ENCODE results near the gene NOLC1. TPM values are rescaled to one million over a fixed set of nuclear protein-coding genes. Genes with fewer than 3 reads are reported as not detected.

The NOLC1 gene
- total and polyA plus RNA-seq, 2 of the 13 experiments (the other 11 are each of a cell fraction or from before 2014, with no cell fraction given) = 50.6 to 81.0 TPM

DNA sequence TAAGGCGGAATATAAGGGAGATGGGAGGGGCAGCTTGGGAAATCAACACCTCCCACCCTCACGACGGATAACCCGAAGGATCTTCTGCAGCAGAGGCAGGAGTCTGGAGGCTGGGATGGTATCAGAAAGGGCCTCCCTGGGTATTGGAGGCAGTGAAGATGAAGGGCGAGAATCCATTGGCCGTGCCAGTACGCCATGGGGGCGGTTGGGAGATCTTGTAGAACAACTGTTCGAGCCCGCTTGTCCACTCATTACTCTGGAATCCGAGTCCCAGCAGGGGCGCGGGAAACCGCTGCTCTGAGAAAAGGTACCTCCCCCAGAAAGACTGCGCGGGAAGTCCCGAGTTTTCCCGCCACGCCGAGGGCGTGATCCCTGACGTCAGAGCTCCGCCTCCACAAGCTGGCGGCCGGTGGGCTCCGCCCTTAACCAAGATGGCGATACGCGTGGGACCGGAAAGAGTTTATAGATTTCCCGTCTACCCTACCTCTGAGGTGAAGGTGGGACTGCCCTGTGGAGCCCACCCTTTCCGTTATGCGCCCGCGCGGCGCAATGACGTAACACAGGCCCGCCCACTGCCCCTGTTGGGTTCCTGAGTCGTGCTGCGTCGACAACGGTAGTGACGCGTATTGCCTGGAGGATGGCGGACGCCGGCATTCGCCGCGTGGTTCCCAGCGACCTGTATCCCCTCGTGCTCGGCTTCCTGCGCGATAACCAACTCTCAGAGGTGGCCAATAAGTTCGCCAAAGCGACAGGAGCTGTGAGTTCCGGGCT lies at the start of gene NOLC1 (continued):
- TF ChIP-seq, protein P1, sequence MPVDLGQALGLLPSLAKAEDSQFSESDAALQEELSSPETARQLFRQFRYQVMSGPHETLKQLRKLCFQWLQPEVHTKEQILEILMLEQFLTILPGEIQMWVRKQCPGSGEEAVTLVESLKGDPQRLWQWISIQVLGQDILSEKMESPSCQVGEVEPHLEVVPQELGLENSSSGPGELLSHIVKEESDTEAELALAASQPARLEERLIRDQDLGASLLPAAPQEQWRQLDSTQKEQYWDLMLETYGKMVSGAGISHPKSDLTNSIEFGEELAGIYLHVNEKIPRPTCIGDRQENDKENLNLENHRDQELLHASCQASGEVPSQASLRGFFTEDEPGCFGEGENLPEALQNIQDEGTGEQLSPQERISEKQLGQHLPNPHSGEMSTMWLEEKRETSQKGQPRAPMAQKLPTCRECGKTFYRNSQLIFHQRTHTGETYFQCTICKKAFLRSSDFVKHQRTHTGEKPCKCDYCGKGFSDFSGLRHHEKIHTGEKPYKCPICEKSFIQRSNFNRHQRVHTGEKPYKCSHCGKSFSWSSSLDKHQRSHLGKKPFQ (CRISPR knock-in tag; IDR thresholded peaks at IDR 0.05; ENCODE audit: insufficient replicate concordance) = peak; percentile 84
- TF ChIP-seq SMARCE1 (IDR thresholded peaks at IDR 0.05; ENCODE audit: borderline replicate concordance) (no peak), ZNF510 (CRISPR knock-in tag; IDR thresholded peaks at IDR 0.05; ENCODE audit: low read depth) (peak; percentile 90; the same call in 1 of the 2 replicates), TP53 (CRISPR knock-in tag; conservative IDR thresholded peaks at IDR 0.05) (no peak), FOXM1 (CRISPR knock-in tag; IDR thresholded peaks at IDR 0.05) (no peak), EHMT2 (IDR thresholded peaks at IDR 0.05; ENCODE audit: borderline replicate concordance, low read depth, low read length) (peak; percentile 36; the same call in 1 of the 2 replicates), MAF1 (CRISPR knock-in tag; IDR thresholded peaks at IDR 0.05; ENCODE audit: borderline replicate concordance) (0 out of 2 replicates have a peak, but pooled peaks have one; percentile 14), MEIS1 (CRISPR knock-in tag; IDR thresholded peaks at IDR 0.05; ENCODE audit: borderline replicate concordance) (no peak; the same call in 1 of the 2 replicates), HDAC6 (IDR thresholded peaks at IDR 0.05; ENCODE audit: low read depth, low read length) (no peak)
- TF ChIP-seq, protein P2, sequence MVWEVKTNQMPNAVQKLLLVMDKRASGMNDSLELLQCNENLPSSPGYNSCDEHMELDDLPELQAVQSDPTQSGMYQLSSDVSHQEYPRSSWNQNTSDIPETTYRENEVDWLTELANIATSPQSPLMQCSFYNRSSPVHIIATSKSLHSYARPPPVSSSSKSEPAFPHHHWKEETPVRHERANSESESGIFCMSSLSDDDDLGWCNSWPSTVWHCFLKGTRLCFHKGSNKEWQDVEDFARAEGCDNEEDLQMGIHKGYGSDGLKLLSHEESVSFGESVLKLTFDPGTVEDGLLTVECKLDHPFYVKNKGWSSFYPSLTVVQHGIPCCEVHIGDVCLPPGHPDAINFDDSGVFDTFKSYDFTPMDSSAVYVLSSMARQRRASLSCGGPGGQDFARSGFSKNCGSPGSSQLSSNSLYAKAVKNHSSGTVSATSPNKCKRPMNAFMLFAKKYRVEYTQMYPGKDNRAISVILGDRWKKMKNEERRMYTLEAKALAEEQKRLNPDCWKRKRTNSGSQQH (CRISPR knock-in tag; IDR thresholded peaks at IDR 0.05; ENCODE audit: low read depth) = no peak
- TF ChIP-seq, protein P3, sequence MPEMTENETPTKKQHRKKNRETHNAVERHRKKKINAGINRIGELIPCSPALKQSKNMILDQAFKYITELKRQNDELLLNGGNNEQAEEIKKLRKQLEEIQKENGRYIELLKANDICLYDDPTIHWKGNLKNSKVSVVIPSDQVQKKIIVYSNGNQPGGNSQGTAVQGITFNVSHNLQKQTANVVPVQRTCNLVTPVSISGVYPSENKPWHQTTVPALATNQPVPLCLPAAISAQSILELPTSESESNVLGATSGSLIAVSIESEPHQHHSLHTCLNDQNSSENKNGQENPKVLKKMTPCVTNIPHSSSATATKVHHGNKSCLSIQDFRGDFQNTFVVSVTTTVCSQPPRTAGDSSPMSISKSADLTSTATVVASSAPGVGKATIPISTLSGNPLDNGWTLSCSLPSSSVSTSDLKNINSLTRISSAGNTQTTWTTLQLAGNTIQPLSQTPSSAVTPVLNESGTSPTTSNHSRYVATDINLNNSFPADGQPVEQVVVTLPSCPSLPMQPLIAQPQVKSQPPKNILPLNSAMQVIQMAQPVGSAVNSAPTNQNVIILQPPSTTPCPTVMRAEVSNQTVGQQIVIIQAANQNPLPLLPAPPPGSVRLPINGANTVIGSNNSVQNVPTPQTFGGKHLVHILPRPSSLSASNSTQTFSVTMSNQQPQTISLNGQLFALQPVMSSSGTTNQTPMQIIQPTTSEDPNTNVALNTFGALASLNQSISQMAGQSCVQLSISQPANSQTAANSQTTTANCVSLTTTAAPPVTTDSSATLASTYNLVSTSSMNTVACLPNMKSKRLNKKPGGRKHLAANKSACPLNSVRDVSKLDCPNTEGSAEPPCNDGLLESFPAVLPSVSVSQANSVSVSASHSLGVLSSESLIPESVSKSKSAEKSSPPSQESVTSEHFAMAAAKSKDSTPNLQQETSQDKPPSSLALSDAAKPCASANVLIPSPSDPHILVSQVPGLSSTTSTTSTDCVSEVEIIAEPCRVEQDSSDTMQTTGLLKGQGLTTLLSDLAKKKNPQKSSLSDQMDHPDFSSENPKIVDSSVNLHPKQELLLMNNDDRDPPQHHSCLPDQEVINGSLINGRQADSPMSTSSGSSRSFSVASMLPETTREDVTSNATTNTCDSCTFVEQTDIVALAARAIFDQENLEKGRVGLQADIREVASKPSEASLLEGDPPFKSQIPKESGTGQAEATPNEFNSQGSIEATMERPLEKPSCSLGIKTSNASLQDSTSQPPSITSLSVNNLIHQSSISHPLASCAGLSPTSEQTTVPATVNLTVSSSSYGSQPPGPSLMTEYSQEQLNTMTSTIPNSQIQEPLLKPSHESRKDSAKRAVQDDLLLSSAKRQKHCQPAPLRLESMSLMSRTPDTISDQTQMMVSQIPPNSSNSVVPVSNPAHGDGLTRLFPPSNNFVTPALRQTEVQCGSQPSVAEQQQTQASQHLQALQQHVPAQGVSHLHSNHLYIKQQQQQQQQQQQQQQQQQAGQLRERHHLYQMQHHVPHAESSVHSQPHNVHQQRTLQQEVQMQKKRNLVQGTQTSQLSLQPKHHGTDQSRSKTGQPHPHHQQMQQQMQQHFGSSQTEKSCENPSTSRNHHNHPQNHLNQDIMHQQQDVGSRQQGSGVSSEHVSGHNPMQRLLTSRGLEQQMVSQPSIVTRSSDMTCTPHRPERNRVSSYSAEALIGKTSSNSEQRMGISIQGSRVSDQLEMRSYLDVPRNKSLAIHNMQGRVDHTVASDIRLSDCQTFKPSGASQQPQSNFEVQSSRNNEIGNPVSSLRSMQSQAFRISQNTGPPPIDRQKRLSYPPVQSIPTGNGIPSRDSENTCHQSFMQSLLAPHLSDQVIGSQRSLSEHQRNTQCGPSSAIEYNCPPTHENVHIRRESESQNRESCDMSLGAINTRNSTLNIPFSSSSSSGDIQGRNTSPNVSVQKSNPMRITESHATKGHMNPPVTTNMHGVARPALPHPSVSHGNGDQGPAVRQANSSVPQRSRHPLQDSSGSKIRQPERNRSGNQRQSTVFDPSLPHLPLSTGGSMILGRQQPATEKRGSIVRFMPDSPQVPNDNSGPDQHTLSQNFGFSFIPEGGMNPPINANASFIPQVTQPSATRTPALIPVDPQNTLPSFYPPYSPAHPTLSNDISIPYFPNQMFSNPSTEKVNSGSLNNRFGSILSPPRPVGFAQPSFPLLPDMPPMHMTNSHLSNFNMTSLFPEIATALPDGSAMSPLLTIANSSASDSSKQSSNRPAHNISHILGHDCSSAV (CRISPR knock-in tag; IDR thresholded peaks at IDR 0.05; ENCODE audit: borderline replicate concordance) = no peak
- TF ChIP-seq, protein P4, sequence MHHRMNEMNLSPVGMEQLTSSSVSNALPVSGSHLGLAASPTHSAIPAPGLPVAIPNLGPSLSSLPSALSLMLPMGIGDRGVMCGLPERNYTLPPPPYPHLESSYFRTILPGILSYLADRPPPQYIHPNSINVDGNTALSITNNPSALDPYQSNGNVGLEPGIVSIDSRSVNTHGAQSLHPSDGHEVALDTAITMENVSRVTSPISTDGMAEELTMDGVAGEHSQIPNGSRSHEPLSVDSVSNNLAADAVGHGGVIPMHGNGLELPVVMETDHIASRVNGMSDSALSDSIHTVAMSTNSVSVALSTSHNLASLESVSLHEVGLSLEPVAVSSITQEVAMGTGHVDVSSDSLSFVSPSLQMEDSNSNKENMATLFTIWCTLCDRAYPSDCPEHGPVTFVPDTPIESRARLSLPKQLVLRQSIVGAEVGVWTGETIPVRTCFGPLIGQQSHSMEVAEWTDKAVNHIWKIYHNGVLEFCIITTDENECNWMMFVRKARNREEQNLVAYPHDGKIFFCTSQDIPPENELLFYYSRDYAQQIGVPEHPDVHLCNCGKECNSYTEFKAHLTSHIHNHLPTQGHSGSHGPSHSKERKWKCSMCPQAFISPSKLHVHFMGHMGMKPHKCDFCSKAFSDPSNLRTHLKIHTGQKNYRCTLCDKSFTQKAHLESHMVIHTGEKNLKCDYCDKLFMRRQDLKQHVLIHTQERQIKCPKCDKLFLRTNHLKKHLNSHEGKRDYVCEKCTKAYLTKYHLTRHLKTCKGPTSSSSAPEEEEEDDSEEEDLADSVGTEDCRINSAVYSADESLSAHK (CRISPR knock-in tag; IDR thresholded peaks at IDR 0.05; ENCODE audit: borderline replicate concordance) = peak; percentile 3; the same call in 1 of the 2 replicates

All from HepG2 (cell line).